ENCODE results near the gene MSH3. TPM values are rescaled to one million over a fixed set of nuclear protein-coding genes. Genes with fewer than 3 reads are reported as not detected.

Gene MSH3
- total and polyA plus RNA-seq, 2 donors from 2014 or later = 7.0 to 22.1 TPM

DNA sequence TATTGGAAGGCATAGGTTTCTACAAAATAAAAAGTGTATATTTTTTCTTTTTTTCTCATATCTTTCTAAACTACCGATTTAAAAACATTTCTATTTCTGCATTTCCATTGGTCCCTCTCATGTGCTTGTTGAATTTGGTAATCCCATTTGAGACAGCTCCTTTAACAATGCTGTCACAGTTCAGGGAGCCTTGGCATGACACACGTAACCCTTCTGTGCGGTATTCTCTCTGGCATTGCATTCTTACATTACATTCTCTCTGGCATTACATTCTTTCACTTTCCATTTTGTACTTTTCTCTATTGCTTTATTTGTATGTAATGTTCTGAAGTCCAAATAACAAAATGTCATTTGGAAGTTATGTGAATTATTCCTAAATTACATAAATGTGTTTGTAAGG, 155.0 kb downstream of the MSH3 start:
- Histone ChIP-seq H3K4me1 (ENCODE audit: control insufficient read depth in 2 of 3, insufficient read depth in 2 of 3, low read depth in 1 of 3, low read length in 3 of 3) (no peaks in the 10 kb centered on the region), H3K27me3 (ENCODE audit: control insufficient read depth, insufficient read depth, low read length) (no peaks in the 10 kb centered on the region), H3K27ac (ENCODE audit: low read depth in 2 of 2, low read length in 2 of 2) (no peak overlapping the region), H3K36me3 (ENCODE audit: control insufficient read depth in 2 of 3, insufficient read depth in 3 of 3, low read length in 3 of 3) (peaks cover under 1 to 2% (median 2%) of the 10 kb centered on the region in 3 donors), H3K4me3 (ENCODE audit: low read length in 3 of 3) (no peak overlapping the region), H3K9me3 (ENCODE audit: control insufficient read depth in 2 of 3, insufficient read depth in 1 of 3, low read length in 3 of 3) (no peaks in the 10 kb centered on the region), H3K9ac (ENCODE audit: low read length in 3 of 3) (no peak overlapping the region)
- TF ChIP-seq, protein P1, sequence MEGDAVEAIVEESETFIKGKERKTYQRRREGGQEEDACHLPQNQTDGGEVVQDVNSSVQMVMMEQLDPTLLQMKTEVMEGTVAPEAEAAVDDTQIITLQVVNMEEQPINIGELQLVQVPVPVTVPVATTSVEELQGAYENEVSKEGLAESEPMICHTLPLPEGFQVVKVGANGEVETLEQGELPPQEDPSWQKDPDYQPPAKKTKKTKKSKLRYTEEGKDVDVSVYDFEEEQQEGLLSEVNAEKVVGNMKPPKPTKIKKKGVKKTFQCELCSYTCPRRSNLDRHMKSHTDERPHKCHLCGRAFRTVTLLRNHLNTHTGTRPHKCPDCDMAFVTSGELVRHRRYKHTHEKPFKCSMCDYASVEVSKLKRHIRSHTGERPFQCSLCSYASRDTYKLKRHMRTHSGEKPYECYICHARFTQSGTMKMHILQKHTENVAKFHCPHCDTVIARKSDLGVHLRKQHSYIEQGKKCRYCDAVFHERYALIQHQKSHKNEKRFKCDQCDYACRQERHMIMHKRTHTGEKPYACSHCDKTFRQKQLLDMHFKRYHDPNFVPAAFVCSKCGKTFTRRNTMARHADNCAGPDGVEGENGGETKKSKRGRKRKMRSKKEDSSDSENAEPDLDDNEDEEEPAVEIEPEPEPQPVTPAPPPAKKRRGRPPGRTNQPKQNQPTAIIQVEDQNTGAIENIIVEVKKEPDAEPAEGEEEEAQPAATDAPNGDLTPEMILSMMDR (IDR thresholded peaks at IDR 0.05; ENCODE audit: borderline replicate concordance, extremely low read depth, insufficient read depth) = no peak
- intact Hi-C loops (cut with DNase I) = no loop called here
- FAIRE-seq (no peak), DNase-seq (peak in 2 of 5 donors; percentile 7 to 9)

DNA sequence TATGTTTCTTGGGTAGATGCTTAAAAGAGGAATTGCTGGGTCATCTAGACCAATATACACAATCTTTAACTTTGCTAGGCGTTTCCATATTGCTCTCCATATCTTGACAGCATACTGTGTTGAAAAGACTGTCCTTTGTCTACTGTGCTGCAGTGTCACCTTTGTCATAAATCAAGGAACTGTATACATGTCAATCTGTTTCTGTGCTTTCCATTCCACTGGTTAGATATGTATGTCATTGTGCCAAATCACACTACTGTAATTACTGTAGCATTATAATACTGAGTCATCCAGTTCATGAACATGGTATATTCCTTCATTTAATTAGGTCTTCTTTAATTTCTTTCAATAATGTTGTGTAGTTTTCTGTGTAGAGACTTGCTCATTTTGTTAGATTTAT, 156.0 kb downstream of the MSH3 start:
- FAIRE-seq (no peak), DNase-seq (no peak)
- Histone ChIP-seq H3K9ac (ENCODE audit: low read length in 3 of 3) (no peak overlapping the region), H3K27ac (ENCODE audit: low read depth in 2 of 2, low read length in 2 of 2) (no peak overlapping the region), H3K27me3 (ENCODE audit: control insufficient read depth, insufficient read depth, low read length) (no peaks in the 10 kb centered on the region), H3K4me1 (ENCODE audit: control insufficient read depth in 2 of 3, insufficient read depth in 2 of 3, low read depth in 1 of 3, low read length in 3 of 3) (no peaks in the 10 kb centered on the region), H3K36me3 (ENCODE audit: control insufficient read depth in 2 of 3, insufficient read depth in 3 of 3, low read length in 3 of 3) (peaks cover 4 to 7% (median 5%) of the 10 kb centered on the region in 3 donors), H3K9me3 (ENCODE audit: control insufficient read depth in 2 of 3, insufficient read depth in 1 of 3, low read length in 3 of 3) (no peaks in the 10 kb centered on the region), H3K4me3 (ENCODE audit: low read length in 3 of 3) (no peak overlapping the region)
- intact Hi-C loops (cut with DNase I) = no loop called here
- TF ChIP-seq, protein P1 (IDR thresholded peaks at IDR 0.05; ENCODE audit: borderline replicate concordance, extremely low read depth, insufficient read depth) = no peak

DNA sequence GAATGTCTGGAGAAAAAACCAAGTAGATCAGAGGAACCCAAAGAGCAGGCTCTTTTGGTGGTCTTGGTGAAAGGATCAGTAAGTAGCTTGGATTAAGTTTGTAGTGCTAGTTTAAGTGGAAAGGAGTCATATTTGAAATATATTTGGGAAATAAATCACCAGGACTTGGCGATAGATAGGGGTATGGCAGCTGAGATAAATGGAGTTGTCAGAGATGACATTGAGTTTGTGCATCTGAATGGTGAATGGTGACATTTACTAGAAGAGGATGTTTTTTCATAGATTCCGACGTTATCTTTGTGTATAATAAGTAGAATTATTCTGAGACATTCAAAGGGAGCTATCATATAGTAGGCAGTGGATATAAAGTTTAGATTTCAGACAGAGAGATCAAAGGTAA, 162.1 kb downstream of the MSH3 start:
- intact Hi-C loops (cut with DNase I) = no loop called here
- Histone ChIP-seq H3K36me3 (ENCODE audit: control insufficient read depth in 2 of 3, insufficient read depth in 3 of 3, low read length in 3 of 3) (peaks cover 2 to 13% (median 3%) of the 10 kb centered on the region in 3 donors), H3K4me3 (ENCODE audit: low read length in 3 of 3) (no peak overlapping the region), H3K9me3 (ENCODE audit: control insufficient read depth in 2 of 3, insufficient read depth in 1 of 3, low read length in 3 of 3) (peaks cover 0 to 1% (median 0%) of the 10 kb centered on the region in 3 donors), H3K27me3 (ENCODE audit: control insufficient read depth, insufficient read depth, low read length) (no peaks in the 10 kb centered on the region), H3K4me1 (ENCODE audit: control insufficient read depth in 2 of 3, insufficient read depth in 2 of 3, low read depth in 1 of 3, low read length in 3 of 3) (no peaks in the 10 kb centered on the region), H3K9ac (ENCODE audit: low read length in 3 of 3) (no peak overlapping the region), H3K27ac (ENCODE audit: low read depth in 2 of 2, low read length in 2 of 2) (no peak overlapping the region)
- FAIRE-seq (no peak), DNase-seq (no peak)
- TF ChIP-seq, protein P1 (IDR thresholded peaks at IDR 0.05; ENCODE audit: borderline replicate concordance, extremely low read depth, insufficient read depth) = no peak

DNA sequence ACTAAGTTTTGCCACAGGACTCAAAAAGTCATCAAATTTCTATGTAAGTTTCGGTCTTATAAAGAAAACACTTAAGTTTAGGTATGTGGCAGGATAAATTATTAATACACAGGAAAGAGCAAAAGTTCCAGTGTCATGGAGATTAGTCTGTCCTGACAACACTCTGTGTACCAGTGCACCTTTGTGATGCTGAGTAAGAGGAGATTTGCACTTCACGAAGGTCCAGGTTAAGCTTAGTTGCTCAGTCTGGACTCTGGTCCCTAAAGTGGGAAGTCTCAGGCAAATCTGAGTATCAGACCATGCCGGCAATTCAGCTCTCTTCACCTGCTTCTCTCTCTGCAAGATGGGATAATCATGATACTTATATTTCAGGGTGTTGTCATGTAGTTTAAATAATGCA, 166.2 kb downstream of the MSH3 start:
- Histone ChIP-seq H3K27me3 (ENCODE audit: control insufficient read depth, insufficient read depth, low read length) (no peaks in the 10 kb centered on the region), H3K36me3 (ENCODE audit: control insufficient read depth in 2 of 3, insufficient read depth in 3 of 3, low read length in 3 of 3) (peaks cover 0 to 6% (median 0%) of the 10 kb centered on the region in 3 donors), H3K4me3 (ENCODE audit: low read length in 3 of 3) (no peak overlapping the region), H3K4me1 (ENCODE audit: control insufficient read depth in 2 of 3, insufficient read depth in 2 of 3, low read depth in 1 of 3, low read length in 3 of 3) (no peaks in the 10 kb centered on the region), H3K9me3 (ENCODE audit: control insufficient read depth in 2 of 3, insufficient read depth in 1 of 3, low read length in 3 of 3) (peaks cover 0 to 1% (median 0%) of the 10 kb centered on the region in 3 donors), H3K27ac (ENCODE audit: low read depth in 2 of 2, low read length in 2 of 2) (no peak overlapping the region), H3K9ac (ENCODE audit: low read length in 3 of 3) (no peak overlapping the region)
- intact Hi-C loops (cut with DNase I) = no loop called here
- TF ChIP-seq, protein P1 (IDR thresholded peaks at IDR 0.05; ENCODE audit: borderline replicate concordance, extremely low read depth, insufficient read depth) = no peak
- no peak for FAIRE-seq
- no peak for DNase-seq
